ENCODE results near the gene RASA3. TPM values are rescaled to one million over a fixed set of nuclear protein-coding genes. Genes with fewer than 3 reads are reported as not detected.

RASA3 gene
- total and polyA plus RNA-seq, 10 of the 15 experiments (the other 5 are each of a cell fraction or from before 2014, with no cell fraction given) = 0.79 to 33.9 (median 17.6) TPM

DNA sequence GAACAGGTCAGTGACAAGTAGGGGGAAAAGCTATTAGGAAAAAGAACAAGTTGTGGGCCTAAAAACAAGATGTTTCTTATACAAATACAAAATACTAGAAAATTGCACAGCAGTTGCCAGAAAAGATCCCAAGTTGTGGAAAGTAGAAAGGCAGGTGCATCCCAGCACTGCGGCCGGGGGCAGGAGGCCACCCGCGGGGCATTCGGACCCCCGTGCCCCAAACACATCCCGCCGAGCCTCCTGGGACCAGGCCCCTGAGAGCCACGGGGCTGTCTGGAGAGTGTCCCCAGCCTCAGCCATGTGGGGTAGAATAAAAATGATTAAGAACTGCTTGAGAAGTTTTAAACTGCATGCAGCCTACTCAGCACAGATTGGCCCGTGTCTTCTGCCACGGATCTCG is 11.4 kb downstream of the RASA3 start (continued):
- TF ChIP-seq, protein P1, sequence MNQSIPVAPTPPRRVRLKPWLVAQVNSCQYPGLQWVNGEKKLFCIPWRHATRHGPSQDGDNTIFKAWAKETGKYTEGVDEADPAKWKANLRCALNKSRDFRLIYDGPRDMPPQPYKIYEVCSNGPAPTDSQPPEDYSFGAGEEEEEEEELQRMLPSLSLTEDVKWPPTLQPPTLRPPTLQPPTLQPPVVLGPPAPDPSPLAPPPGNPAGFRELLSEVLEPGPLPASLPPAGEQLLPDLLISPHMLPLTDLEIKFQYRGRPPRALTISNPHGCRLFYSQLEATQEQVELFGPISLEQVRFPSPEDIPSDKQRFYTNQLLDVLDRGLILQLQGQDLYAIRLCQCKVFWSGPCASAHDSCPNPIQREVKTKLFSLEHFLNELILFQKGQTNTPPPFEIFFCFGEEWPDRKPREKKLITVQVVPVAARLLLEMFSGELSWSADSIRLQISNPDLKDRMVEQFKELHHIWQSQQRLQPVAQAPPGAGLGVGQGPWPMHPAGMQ (IDR thresholded peaks at IDR 0.05; ENCODE audit: borderline replicate concordance) = no peak
- TF ChIP-seq, protein P2, sequence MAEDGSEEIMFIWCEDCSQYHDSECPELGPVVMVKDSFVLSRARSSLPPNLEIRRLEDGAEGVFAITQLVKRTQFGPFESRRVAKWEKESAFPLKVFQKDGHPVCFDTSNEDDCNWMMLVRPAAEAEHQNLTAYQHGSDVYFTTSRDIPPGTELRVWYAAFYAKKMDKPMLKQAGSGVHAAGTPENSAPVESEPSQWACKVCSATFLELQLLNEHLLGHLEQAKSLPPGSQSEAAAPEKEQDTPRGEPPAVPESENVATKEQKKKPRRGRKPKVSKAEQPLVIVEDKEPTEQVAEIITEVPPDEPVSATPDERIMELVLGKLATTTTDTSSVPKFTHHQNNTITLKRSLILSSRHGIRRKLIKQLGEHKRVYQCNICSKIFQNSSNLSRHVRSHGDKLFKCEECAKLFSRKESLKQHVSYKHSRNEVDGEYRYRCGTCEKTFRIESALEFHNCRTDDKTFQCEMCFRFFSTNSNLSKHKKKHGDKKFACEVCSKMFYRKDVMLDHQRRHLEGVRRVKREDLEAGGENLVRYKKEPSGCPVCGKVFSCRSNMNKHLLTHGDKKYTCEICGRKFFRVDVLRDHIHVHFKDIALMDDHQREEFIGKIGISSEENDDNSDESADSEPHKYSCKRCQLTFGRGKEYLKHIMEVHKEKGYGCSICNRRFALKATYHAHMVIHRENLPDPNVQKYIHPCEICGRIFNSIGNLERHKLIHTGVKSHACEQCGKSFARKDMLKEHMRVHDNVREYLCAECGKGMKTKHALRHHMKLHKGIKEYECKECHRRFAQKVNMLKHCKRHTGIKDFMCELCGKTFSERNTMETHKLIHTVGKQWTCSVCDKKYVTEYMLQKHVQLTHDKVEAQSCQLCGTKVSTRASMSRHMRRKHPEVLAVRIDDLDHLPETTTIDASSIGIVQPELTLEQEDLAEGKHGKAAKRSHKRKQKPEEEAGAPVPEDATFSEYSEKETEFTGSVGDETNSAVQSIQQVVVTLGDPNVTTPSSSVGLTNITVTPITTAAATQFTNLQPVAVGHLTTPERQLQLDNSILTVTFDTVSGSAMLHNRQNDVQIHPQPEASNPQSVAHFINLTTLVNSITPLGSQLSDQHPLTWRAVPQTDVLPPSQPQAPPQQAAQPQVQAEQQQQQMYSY (CRISPR knock-in tag; IDR thresholded peaks at IDR 0.05) = no peak

DNA sequence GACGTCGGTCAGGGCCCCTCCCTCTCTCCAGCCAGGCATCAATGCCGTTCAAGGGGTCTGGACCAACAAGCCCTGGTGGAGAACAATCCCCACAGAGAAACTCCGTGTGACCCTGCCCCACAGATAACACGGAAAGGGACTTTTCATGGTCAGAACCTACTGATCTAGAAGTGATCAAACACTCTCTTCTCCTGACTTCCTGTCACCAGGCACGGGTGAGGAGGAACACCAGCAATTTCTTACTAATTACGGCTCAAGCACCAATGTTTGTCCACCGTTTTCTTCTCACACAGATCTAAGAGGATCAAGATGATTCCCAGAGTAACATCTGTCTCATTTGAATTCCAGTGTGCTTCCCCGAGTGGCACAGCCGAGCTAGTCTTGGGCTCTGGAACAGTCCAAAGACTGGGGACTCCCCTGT is 11.8 kb downstream of the RASA3 start:
- ChIA-PET POLR2A (no interaction called here), RAD21 (ENCODE audit: unreplicated experiment) (no interaction called here), SMC1A (ENCODE audit: uncharacterized antibody, unreplicated experiment) (no interaction called here), CTCF (no interaction called here)
- 49% methylated on average over 10 of the region's 10 CpGs for WGBS (ENCODE audit: insufficient coverage, insufficient replicate concordance, low lambda C conversion rate, missing lambda C conversion rate)
- intact Hi-C loops (cut with micrococcal nuclease; ENCODE audit: unreplicated experiment) = no loop called here
- no peak for ATAC-seq
- no peak overlapping the region for H2AFZ ChIP-seq (ENCODE audit: control insufficient read depth, low read depth, low read length)
- no peak for FAIRE-seq
- H3K27ac ChIP-seq (ENCODE audit: control insufficient read depth, insufficient read depth) = no peak overlapping the region
- H4K20me1 ChIP-seq (ENCODE audit: control insufficient read depth, insufficient read depth) = no peaks in the 10 kb centered on the region; the same call in 1 of the 2 replicates
- BruUV-seq (replicated peaks) = no TSS peak
- peaks cover 0 to 2% of the 10 kb centered on the region in 2 experiments; a peak in 1 of 4 replicates for H3K36me3 ChIP-seq (ENCODE audit: control insufficient read depth in 2 of 2, insufficient read depth in 2 of 2, low read length in 1 of 2)
- H3K27me3 ChIP-seq (replicated peaks in 1 of 2; ENCODE audit: control insufficient read depth in 2 of 2, insufficient read depth in 2 of 2, low read length in 1 of 2) = no peaks in the 10 kb centered on the region
- no peak overlapping the region for H3K9ac ChIP-seq (ENCODE audit: control insufficient read depth, insufficient read depth, low read length)
- H3K4me1 ChIP-seq (ENCODE audit: control insufficient read depth, insufficient read depth, low read length) = peaks cover 9% of the 10 kb centered on the region
- H3K9me3 ChIP-seq (replicated peaks; ENCODE audit: control insufficient read depth, insufficient read depth, low read length) = no peaks in the 10 kb centered on the region; the same call in 2 of the 3 replicates
- in situ Hi-C loops (cut with MboI) = no loop called here
- DNase-seq (ENCODE audit: low read depth, low spot score) = no peak
- H3K4me3 ChIP-seq = no peak overlapping the region
- peaks cover 5% of the 10 kb centered on the region for H3K79me2 ChIP-seq (ENCODE audit: control insufficient read depth, insufficient read depth, low read length)
- peak overlapping the region; percentile 43; the same call in 1 of the 2 replicates for H3K4me2 ChIP-seq (ENCODE audit: control insufficient read depth, insufficient read depth)
- TF ChIP-seq CBX5 (IDR thresholded peaks at IDR 0.05; ENCODE audit: low read depth) = no peak
- TF ChIP-seq, protein P3, sequence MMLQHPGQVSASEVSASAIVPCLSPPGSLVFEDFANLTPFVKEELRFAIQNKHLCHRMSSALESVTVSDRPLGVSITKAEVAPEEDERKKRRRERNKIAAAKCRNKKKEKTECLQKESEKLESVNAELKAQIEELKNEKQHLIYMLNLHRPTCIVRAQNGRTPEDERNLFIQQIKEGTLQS (IDR thresholded peaks at IDR 0.05; ENCODE audit: borderline replicate concordance, extremely low read depth, low read depth, low read length) = no peak
- no peak for TF ChIP-seq NBN (IDR thresholded peaks at IDR 0.05)
- TF ChIP-seq, protein P4, sequence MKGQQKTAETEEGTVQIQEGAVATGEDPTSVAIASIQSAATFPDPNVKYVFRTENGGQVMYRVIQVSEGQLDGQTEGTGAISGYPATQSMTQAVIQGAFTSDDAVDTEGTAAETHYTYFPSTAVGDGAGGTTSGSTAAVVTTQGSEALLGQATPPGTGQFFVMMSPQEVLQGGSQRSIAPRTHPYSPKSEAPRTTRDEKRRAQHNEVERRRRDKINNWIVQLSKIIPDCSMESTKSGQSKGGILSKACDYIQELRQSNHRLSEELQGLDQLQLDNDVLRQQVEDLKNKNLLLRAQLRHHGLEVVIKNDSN (IDR thresholded peaks at IDR 0.05; ENCODE audit: borderline replicate concordance, extremely low read length, insufficient read depth, low read depth, low read length) = no peak
- no peak for TF ChIP-seq TAF1 (IDR thresholded peaks at IDR 0.05; ENCODE audit: borderline replicate concordance, low read depth, low read length)
- no peak for TF ChIP-seq NR2C1 (IDR thresholded peaks at IDR 0.05)
- TF ChIP-seq POLR2AphosphoS2 (IDR thresholded peaks at IDR 0.05; ENCODE audit: low read depth, low read length) = no peak
- TF ChIP-seq, protein P5, sequence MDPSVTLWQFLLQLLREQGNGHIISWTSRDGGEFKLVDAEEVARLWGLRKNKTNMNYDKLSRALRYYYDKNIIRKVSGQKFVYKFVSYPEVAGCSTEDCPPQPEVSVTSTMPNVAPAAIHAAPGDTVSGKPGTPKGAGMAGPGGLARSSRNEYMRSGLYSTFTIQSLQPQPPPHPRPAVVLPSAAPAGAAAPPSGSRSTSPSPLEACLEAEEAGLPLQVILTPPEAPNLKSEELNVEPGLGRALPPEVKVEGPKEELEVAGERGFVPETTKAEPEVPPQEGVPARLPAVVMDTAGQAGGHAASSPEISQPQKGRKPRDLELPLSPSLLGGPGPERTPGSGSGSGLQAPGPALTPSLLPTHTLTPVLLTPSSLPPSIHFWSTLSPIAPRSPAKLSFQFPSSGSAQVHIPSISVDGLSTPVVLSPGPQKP (IDR thresholded peaks at IDR 0.05; ENCODE audit: low read depth, low read length) = no peak
- TF ChIP-seq, protein P6, sequence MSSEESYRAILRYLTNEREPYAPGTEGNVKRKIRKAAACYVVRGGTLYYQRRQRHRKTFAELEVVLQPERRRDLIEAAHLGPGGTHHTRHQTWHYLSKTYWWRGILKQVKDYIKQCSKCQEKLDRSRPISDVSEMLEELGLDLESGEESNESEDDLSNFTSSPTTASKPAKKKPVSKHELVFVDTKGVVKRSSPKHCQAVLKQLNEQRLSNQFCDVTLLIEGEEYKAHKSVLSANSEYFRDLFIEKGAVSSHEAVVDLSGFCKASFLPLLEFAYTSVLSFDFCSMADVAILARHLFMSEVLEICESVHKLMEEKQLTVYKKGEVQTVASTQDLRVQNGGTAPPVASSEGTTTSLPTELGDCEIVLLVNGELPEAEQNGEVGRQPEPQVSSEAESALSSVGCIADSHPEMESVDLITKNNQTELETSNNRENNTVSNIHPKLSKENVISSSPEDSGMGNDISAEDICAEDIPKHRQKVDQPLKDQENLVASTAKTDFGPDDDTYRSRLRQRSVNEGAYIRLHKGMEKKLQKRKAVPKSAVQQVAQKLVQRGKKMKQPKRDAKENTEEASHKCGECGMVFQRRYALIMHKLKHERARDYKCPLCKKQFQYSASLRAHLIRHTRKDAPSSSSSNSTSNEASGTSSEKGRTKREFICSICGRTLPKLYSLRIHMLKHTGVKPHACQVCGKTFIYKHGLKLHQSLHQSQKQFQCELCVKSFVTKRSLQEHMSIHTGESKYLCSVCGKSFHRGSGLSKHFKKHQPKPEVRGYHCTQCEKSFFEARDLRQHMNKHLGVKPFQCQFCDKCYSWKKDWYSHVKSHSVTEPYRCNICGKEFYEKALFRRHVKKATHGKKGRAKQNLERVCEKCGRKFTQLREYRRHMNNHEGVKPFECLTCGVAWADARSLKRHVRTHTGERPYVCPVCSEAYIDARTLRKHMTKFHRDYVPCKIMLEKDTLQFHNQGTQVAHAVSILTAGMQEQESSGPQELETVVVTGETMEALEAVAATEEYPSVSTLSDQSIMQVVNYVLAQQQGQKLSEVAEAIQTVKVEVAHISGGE (CRISPR knock-in tag; IDR thresholded peaks at IDR 0.05) = no peak

Measured in GM12878 (cell line).